ENCODE data around the gene TFPT.

TFPT gene

DNA sequence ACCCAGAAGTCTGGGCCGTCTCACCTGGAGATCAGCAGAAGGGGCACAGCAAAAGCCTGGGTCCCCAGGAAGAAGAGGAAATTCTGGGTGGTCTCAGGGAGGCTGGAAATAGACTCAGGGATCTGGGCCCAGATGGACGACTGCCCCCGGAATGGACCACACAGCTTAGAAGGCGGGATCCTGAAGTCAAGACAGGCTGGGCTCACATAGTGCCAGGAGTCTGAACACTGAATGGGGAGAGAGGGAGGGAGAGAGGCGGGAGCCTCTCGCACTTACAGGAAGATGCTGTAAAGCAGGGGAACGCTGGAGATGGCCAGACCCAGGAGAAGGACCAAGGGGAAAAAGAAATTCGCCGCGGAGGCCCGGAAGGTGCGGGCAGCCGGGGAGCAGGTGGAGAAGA is 45.4 kb upstream of the TFPT start:
- peak overlapping the region; percentile 95 for H3K27ac ChIP-seq
- H3K9me3 ChIP-seq, result no peaks in the 10 kb centered on the region
- H3K4me1 ChIP-seq (ENCODE audit: control insufficient read depth in 1 of 2, insufficient read depth in 1 of 2, low read depth in 1 of 2, low read length in 1 of 2), result peaks cover 61 to 64% of the 10 kb centered on the region in 2 experiments
- peak overlapping the region in 1 of 2 experiments; percentile 60 for H3K4me3 ChIP-seq (ENCODE audit: low read depth in 1 of 2, low read length in 1 of 2)
- H3K36me3 ChIP-seq, result peaks cover 24% of the 10 kb centered on the region
- peaks cover 19% of the 10 kb centered on the region for H3K27me3 ChIP-seq
- TF ChIP-seq, protein P1, sequence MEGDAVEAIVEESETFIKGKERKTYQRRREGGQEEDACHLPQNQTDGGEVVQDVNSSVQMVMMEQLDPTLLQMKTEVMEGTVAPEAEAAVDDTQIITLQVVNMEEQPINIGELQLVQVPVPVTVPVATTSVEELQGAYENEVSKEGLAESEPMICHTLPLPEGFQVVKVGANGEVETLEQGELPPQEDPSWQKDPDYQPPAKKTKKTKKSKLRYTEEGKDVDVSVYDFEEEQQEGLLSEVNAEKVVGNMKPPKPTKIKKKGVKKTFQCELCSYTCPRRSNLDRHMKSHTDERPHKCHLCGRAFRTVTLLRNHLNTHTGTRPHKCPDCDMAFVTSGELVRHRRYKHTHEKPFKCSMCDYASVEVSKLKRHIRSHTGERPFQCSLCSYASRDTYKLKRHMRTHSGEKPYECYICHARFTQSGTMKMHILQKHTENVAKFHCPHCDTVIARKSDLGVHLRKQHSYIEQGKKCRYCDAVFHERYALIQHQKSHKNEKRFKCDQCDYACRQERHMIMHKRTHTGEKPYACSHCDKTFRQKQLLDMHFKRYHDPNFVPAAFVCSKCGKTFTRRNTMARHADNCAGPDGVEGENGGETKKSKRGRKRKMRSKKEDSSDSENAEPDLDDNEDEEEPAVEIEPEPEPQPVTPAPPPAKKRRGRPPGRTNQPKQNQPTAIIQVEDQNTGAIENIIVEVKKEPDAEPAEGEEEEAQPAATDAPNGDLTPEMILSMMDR (IDR thresholded peaks at IDR 0.05), result no peak

DNA sequence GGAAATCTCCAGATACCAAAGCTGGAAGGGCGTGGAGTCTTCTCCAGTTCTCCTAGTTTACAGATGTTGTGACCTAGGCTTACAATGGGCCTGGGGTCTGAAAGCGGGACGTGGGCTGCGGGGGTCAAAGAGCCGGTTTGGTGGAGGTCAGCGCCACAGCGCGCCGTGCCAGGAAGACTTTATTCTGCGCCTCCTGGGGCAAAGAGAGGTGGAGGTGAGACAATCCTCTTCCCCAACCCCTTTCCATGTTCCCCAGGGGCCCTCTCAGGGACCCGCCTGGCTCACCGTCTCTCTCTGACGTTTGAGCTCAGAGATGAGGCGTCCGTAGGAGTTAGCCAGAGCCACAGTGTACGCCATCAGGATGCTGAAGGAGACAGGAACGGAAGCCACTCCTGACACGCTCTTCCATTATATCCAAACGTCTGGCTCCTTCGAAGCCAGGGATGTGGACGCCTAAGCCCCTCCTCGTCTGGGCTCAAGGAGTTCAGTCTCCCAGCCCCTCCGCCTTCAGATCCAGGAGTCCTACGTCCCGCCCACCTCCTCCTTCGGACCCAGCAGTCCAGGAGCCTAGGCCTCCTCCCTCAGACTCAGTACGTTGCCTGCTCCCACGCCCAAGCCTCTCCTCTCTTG is 44.8 kb upstream of the TFPT start:
- Histone ChIP-seq H3K36me3 (peaks cover 30% of the 10 kb centered on the region), H3K27ac (peak overlapping the region; percentile 95), H3K9me3 (no peaks in the 10 kb centered on the region), H3K4me1 (ENCODE audit: control insufficient read depth in 1 of 2, insufficient read depth in 1 of 2, low read depth in 1 of 2, low read length in 1 of 2) (peaks cover 61 to 63% of the 10 kb centered on the region in 2 experiments), H3K4me3 (ENCODE audit: low read depth in 1 of 2, low read length in 1 of 2) (peak overlapping the region; percentile 60 to 91), H3K27me3 (peaks cover 13% of the 10 kb centered on the region)
- TF ChIP-seq, protein P1 (IDR thresholded peaks at IDR 0.05), result no peak

DNA sequence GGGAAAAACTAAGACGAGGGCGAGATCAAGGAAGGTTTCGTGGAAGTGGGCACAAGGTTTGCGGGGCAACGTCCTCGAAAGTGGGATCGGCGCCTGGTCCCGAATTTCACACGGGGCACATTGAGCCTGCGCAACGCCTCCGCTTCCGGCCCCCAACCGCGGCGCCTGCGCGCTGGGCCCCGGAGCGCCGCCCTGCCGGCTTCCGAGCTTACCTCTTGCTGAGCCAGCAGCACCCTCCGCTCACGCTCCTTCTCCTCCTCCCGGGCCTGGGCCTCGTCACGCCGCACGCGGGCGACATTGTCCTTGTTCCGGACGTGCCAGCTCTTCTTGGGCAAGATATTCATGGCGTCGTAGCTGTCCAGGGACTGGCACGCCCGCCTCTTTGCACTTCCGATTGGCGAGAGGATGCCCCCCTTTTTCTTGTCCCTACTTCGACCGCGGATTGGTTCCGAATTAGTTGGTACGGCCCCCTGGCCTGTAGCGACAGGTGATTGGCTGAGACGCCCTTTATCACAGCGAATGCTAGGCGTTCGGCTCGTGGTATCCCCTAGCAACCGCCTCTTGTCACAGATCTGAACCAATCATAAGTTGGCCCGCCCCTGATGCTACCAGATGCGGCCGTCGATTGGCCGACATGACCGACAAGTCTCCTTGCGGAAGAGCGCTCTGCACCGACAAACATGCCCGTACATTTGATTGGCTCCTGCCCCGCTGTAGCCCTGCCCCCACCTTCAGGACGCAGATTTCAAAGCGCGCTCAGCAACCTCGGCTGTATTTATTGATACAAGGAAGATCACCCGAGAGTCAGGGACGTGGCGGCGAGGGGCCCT is 44.1 kb upstream of the TFPT start, which contains the start of gene LENG1:
Gene LENG1, minus strand, starts transcription at position 370 of the 830 bp plus-strand sequence. Its CDS starts 26 bp downstream, at position 344.
- TF ChIP-seq, protein P1 (IDR thresholded peaks at IDR 0.05), result peak; percentile 62
- peaks cover 56 to 59% of the 10 kb centered on the region in 2 experiments for H3K4me1 ChIP-seq (ENCODE audit: control insufficient read depth in 1 of 2, insufficient read depth in 1 of 2, low read depth in 1 of 2, low read length in 1 of 2)
- peak within 1 kb of the TSS; percentile 95 for H3K27ac ChIP-seq
- H3K9me3 ChIP-seq, result no peaks in the 10 kb centered on the region
- H3K27me3 ChIP-seq, result peaks cover 6% of the 10 kb centered on the region
- peaks cover 37% of the 10 kb centered on the region for H3K36me3 ChIP-seq
- peak within 1 kb of the TSS; percentile 82 to 91 for H3K4me3 ChIP-seq (ENCODE audit: low read depth in 1 of 2, low read length in 1 of 2)

DNA sequence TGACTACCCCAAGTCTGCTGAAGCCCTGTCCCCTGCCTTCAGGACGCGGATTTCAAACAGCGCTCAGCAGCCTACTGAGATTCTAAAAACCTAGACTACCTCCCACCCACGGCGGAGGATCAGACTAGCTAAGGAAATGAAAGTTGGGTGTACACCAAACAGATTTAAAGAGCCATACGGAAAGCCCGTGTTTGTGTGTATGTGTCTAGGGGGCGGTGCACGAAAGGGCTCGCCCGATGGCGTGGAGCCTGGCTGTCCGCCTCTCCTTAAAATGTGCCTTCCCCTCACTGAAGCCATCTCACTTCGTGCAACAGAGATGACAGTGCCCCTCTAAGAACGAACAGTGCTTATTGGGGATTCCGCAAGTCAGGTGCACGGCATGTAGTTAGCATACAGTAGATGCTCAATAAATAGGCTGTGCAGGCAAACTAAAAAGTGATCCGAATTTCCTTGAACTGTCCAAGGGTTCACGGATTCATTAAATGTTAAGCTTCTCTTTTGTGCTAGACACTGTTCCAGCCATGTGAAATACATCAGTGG is 43.4 kb upstream of the TFPT start:
- Histone ChIP-seq H3K4me1 (ENCODE audit: control insufficient read depth in 1 of 2, insufficient read depth in 1 of 2, low read depth in 1 of 2, low read length in 1 of 2) (peaks cover 49 to 52% of the 10 kb centered on the region in 2 experiments), H3K9me3 (no peaks in the 10 kb centered on the region)
- TF ChIP-seq, protein P1 (IDR thresholded peaks at IDR 0.05), result no peak

DNA sequence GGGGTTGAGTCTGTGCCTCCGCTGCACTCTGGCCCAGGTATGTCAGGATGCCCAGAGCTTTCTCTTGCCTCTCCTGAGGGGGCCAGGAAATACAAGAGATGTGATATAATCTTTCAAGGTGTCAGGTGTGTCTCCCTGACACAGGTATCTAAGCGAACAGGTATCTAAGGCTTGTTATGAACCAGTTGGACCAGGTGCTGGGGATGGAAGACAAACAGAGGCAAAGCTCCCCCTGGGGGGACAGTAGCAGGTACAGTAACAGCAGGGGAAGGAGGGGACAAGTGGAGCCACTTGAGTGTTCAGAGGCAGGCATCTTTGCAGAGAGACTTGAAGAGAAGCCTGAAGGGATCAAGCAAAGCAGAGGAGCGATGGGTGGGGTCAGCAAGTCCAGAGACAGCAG is 41.5 kb upstream of the TFPT start:
- Histone ChIP-seq H3K9me3 (no peaks in the 10 kb centered on the region), H3K4me3 (ENCODE audit: low read depth in 1 of 2, low read length in 1 of 2) (no peak overlapping the region), H3K4me1 (ENCODE audit: control insufficient read depth in 1 of 2, insufficient read depth in 1 of 2, low read depth in 1 of 2, low read length in 1 of 2) (peaks cover 32 to 34% of the 10 kb centered on the region in 2 experiments), H3K36me3 (peaks cover 63% of the 10 kb centered on the region), H3K27me3 (no peaks in the 10 kb centered on the region), H3K27ac (no peak overlapping the region)
- TF ChIP-seq, protein P1 (IDR thresholded peaks at IDR 0.05), result no peak

More for the DNA sequence above, 43.4 kb upstream of the TFPT start:
- H3K36me3 ChIP-seq, result peaks cover 44% of the 10 kb centered on the region
- peak overlapping the region; percentile 82 to 91 for H3K4me3 ChIP-seq (ENCODE audit: low read depth in 1 of 2, low read length in 1 of 2)
- H3K27ac ChIP-seq, result peak overlapping the region; percentile 95
- H3K27me3 ChIP-seq, result no peaks in the 10 kb centered on the region

All from neutrophil (primary cell).